Breast epithelium (tissue), 3 donors: ENCODE results near the gene H2AZ2.

ENCODE experiments used
- CTCF ChIP-seq, 3 donors: fragments of 450-650 bp; IDR thresholded peaks; one replicate each; pipeline ENCODE4 v1.5.1; 2016 to 2017; ENCODE audit warnings: antibody characterized with exemption in 3 of 3, mild to moderate bottlenecking in 3 of 3, moderate library complexity in 3 of 3
- POLR2A ChIP-seq: fragments of 450-650 bp; IDR thresholded peaks from one replicate; pipeline ENCODE4 v1.6.1; 2016; ENCODE audit warnings: antibody characterized with exemption, mild to moderate bottlenecking, moderate library complexity
- POLR2AphosphoS5 ChIP-seq, 3 donors: sonication (generic); formaldehyde crosslinking; IDR thresholded peaks; one replicate each; pipeline ENCODE4 v1.6.1; 2017; ENCODE audit warnings: antibody characterized with exemption in 3 of 3

- TF ChIP-seq CTCF (IDR thresholded peaks at IDR 0.05), result no peak
- TF ChIP-seq POLR2AphosphoS5 (IDR thresholded peaks at IDR 0.05), result no peak
- no peak for TF ChIP-seq POLR2A
These were observed 49.1 kb downstream of the H2AZ2 start for GRCh38 chr7:44798649-44799305.
